HCT116 (cell line): ENCODE data around the gene DLG5. TPM values are rescaled to one million over a fixed set of nuclear protein-coding genes. Genes with fewer than 3 reads are reported as not detected.

Experiments used
- ATAC-seq: fragments of 200-7000 bp; cut with Tn5 transposase; 2 replicates; pipeline ENCODE4 v1.9.1; 2020; ENCODE audit warnings: mild to moderate bottlenecking, moderate library complexity
- BruUV-seq: library from RNA; stranded (reverse); fragments of 400-500 nt; replicated peaks from 2 replicates; lab custom pipeline; 2021; lab: Mats Ljungman, UMichigan
- CTCF ChIA-PET: fragments of 300-600 bp; sonication (Branson Sonifier 250); formaldehyde crosslinking; loops from one replicate; lab custom pipeline; 2021; ENCODE audit warnings: antibody characterized with exemption; lab: Charles Lee
- POLR2A ChIA-PET: fragments of 300-600, 350-600 bp; sonication (Branson Sonifier 250); formaldehyde crosslinking; loops from one replicate; lab custom pipeline; 2021; ENCODE audit warnings: antibody characterized with exemption; lab: Charles Lee
- RAD21 ChIA-PET, 2 experiments: fragments of 300-600 bp; sonication (Branson Sonifier 250); formaldehyde crosslinking; loops; one replicate each; lab custom pipeline; 2023; ENCODE audit warnings: low total read pairs in 2 of 2; ENCODE audit not compliant: uncharacterized antibody in 2 of 2, unreplicated experiment in 2 of 2, low non-redundant PET in 1 of 2; lab: Charles Lee
- DNase-seq: peaks from one replicate; pipeline ENCODE4 v3.0.0-alpha.2; 2010; ENCODE audit warnings: low read depth, low spot score
- H2AFZ ChIP-seq: fragments of 200-600 bp; shearing (Covaris generic), sonication (generic); 2 replicates; pipeline ENCODE4 v1.6.1; 2017; ENCODE audit warnings: low read depth, mixed run types, mixed read lengths, antibody characterized with exemption, low read length; ENCODE audit not compliant: poor library complexity, severe bottlenecking
- H3K27ac ChIP-seq: 2 replicates; pipeline ENCODE4 v1.5.1; 2012; ENCODE audit warnings: low read depth, low read length
- H3K27me3 ChIP-seq: fragments of 200-600 bp; sonication (generic); 2 replicates; pipeline ENCODE4 v1.6.1; 2016; ENCODE audit warnings: mixed run types, low read length, mixed read lengths; ENCODE audit not compliant: insufficient read depth
- H3K36me3 ChIP-seq, 2 experiments: fragments of 200-500 bp in 1 of 2; fragments of 200-600 bp in 1 of 2; sonication (Bioruptor generic) in 1 of 2; sonication (generic) in 1 of 2; 2 replicates each; pipeline versions ENCODE4 v1.5.1 to v1.6.1; 2014 to 2016; ENCODE audit warnings: low read length in 2 of 2, inconsistent platforms in 1 of 2, mixed read lengths in 1 of 2, mixed run types in 1 of 2; ENCODE audit not compliant: insufficient read depth in 2 of 2, control insufficient read depth in 1 of 2
- H3K4me1 ChIP-seq, 2 experiments: fragments of 200-600 bp in 1 of 2; sonication (generic) in 1 of 2; 2 replicates each; pipeline versions ENCODE4 v1.5.1 to v1.6.1; 2012 to 2017; ENCODE audit warnings: low read length in 2 of 2, inconsistent platforms in 1 of 2, mild to moderate bottlenecking in 1 of 2, mixed read lengths in 1 of 2, mixed run types in 1 of 2, moderate library complexity in 1 of 2; ENCODE audit not compliant: insufficient read depth in 2 of 2, control insufficient read depth in 1 of 2
- H3K4me2 ChIP-seq: fragments of 200-600 bp; sonication (generic); 2 replicates; pipeline ENCODE4 v1.6.1; 2017; ENCODE audit warnings: mixed run types, low read length, mixed read lengths
- H3K4me3 ChIP-seq, 2 experiments: fragments of 200-600 bp in 1 of 2; sonication (generic) in 1 of 2; replicated peaks in 1 of 2; 2 replicates each; pipeline ENCODE4 v1.5.1; 2011 to 2016; ENCODE audit warnings: low read length in 2 of 2, control low read depth in 1 of 2, low read depth in 1 of 2, mild to moderate bottlenecking in 1 of 2, mixed read lengths in 1 of 2, mixed run types in 1 of 2
- H3K79me2 ChIP-seq: fragments of 200-600 bp; sonication (generic); 2 replicates; pipeline ENCODE4 v1.6.1; 2017; ENCODE audit warnings: mild to moderate bottlenecking, mixed run types, low read length, moderate library complexity, mixed read lengths; ENCODE audit not compliant: insufficient read depth
- H3K9ac ChIP-seq: fragments of 200-600 bp; sonication (generic); 2 replicates; pipeline ENCODE4 v1.6.1; 2016; ENCODE audit warnings: low read length, mixed read lengths
- H3K9me2 ChIP-seq: fragments of 200-600 bp; sonication (generic), shearing (Covaris generic); 2 replicates; pipeline ENCODE4 v1.6.1; 2017; ENCODE audit warnings: mixed run types, mild to moderate bottlenecking, moderate library complexity; ENCODE audit not compliant: insufficient read depth
- H3K9me3 ChIP-seq, 2 experiments: fragments of 200-500 bp in 1 of 2; fragments of 200-600 bp in 1 of 2; sonication (Bioruptor generic) in 1 of 2; sonication (generic) in 1 of 2; 2 replicates each; pipeline ENCODE4 v1.6.1; 2014 to 2017; ENCODE audit warnings: low read length in 2 of 2, mixed read lengths in 2 of 2, inconsistent platforms in 1 of 2, low read depth in 1 of 2, mild to moderate bottlenecking in 1 of 2, mixed run types in 1 of 2, moderate library complexity in 1 of 2; ENCODE audit not compliant: control insufficient read depth in 1 of 2, insufficient read depth in 1 of 2
- H4K20me1 ChIP-seq: fragments of 200-600 bp; sonication (generic), shearing (Covaris generic); 2 replicates; pipeline ENCODE4 v1.6.1; 2017; ENCODE audit warnings: mixed run types, mild to moderate bottlenecking, moderate library complexity; ENCODE audit not compliant: insufficient read depth
- CBX3 ChIP-seq: IDR thresholded peaks from 2 replicates; pipeline ENCODE4 v1.6.1; 2012; ENCODE audit warnings: low read depth
- EGR1 ChIP-seq: IDR thresholded peaks from 2 replicates; pipeline ENCODE4 v1.6.1; 2012; ENCODE audit warnings: low read depth
- EZH2phosphoT487 ChIP-seq: fragments of 200-600 bp; IDR thresholded peaks from 2 replicates; pipeline ENCODE4 v1.6.1; 2018; ENCODE audit warnings: antibody characterized with exemption, borderline replicate concordance
- FOSL1 ChIP-seq: IDR thresholded peaks from 2 replicates; pipeline ENCODE4 v1.6.1; 2012; ENCODE audit warnings: low read depth
- JUND ChIP-seq: IDR thresholded peaks from 2 replicates; pipeline ENCODE4 v1.6.1; 2012
- POLR2AphosphoS5 ChIP-seq: IDR thresholded peaks from 2 replicates; pipeline ENCODE4 v1.6.1; 2011; ENCODE audit warnings: mild to moderate bottlenecking, low read depth, low read length, moderate library complexity
- RAD21 ChIP-seq: IDR thresholded peaks from 2 replicates; pipeline ENCODE4 v1.6.1; 2012; ENCODE audit warnings: low read depth, mild to moderate bottlenecking
- REST ChIP-seq: IDR thresholded peaks from 2 replicates; pipeline ENCODE4 v1.6.1; 2012; ENCODE audit warnings: low read depth
- YY1 ChIP-seq: IDR thresholded peaks from 2 replicates; pipeline ENCODE4 v1.6.1; 2011; ENCODE audit warnings: low read length, low read depth, moderate library complexity, mild to moderate bottlenecking; ENCODE audit not compliant: insufficient replicate concordance; ENCODE audit errors: extremely low read depth
- intact Hi-C: fragments of 100-400 bp; cut with micrococcal nuclease; formaldehyde crosslinking; loops from 2 replicates; pipeline ENCODE4 v1.10.0; 2022
- total RNA-seq: library from RNA; stranded (reverse); gene quantifications from one replicate; pipeline ENCODE4 v1.2.1, GENCODE V29; 2021; ENCODE audit not compliant: unreplicated experiment
- TF ChIP-seq, protein P1 (sequence below), 3 experiments: fragments of 200-600 bp in 1 of 3; sonication (generic) in 1 of 3; IDR thresholded peaks in 2 of 3; conservative IDR thresholded peaks in 1 of 3; 2 replicates each; pipeline ENCODE4 v1.5.1; 2012 to 2017; ENCODE audit warnings: low read depth in 2 of 3, low read length in 2 of 3, antibody characterized with exemption in 1 of 3, borderline replicate concordance in 1 of 3, control low read depth in 1 of 3, mild to moderate bottlenecking in 1 of 3, mixed read lengths in 1 of 3, mixed run types in 1 of 3, moderate library complexity in 1 of 3; ENCODE audit not compliant: insufficient read depth in 1 of 3
- TF ChIP-seq, protein P2 (sequence below): IDR thresholded peaks from 2 replicates; pipeline ENCODE4 v1.6.1; 2011; ENCODE audit warnings: mild to moderate bottlenecking, low read length, moderate library complexity; ENCODE audit not compliant: insufficient replicate concordance; ENCODE audit errors: extremely low read depth
- TF ChIP-seq, protein P3 (sequence below): IDR thresholded peaks from 2 replicates; pipeline ENCODE4 v1.6.1; 2012

Gene DLG5
- total RNA-seq, 1 experiment from 2014 or later = 44.8 TPM

DNA sequence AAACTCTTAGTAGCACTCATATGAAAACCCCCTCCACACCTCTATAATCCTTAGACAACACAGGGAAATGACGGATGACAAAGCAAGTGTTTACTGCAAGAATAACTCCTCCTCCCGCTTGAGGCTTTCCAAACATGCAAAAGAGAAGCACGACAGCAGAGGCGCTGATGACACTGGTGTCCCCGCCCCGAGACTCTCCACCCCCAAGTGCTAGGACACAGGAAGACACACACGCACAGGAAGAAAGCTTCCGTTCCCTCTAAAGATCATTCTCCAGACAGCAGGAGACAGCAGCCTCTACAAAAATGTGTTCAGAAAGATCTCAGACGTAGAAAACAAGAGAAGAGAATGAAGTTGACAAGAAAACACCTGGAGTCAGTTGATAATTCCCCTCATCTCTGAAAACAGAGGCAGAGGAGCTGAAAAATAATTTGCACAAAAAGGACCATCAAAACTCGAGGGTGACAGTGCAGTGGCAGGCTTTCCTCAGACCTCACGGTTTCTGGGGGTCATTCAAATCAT lies 90.2 kb downstream of the DLG5 start:
- BruUV-seq = no TSS peak
- intact Hi-C loops = no loop called here
- POLR2A ChIA-PET = no interaction called here
- no peaks in the 10 kb centered on the region for H3K9me3 ChIP-seq
- H3K4me1 ChIP-seq = no peaks in the 10 kb centered on the region
- RAD21 ChIA-PET = no interaction called here
- H3K27ac ChIP-seq = no peak overlapping the region
- no peak overlapping the region for H3K9ac ChIP-seq
- H3K9me2 ChIP-seq = no peaks in the 10 kb centered on the region
- TF ChIP-seq CBX3 (no peak), FOSL1 (no peak), YY1 (no peak), POLR2AphosphoS5 (no peak), JUND (no peak), EGR1 (no peak)
- TF ChIP-seq, protein P1, sequence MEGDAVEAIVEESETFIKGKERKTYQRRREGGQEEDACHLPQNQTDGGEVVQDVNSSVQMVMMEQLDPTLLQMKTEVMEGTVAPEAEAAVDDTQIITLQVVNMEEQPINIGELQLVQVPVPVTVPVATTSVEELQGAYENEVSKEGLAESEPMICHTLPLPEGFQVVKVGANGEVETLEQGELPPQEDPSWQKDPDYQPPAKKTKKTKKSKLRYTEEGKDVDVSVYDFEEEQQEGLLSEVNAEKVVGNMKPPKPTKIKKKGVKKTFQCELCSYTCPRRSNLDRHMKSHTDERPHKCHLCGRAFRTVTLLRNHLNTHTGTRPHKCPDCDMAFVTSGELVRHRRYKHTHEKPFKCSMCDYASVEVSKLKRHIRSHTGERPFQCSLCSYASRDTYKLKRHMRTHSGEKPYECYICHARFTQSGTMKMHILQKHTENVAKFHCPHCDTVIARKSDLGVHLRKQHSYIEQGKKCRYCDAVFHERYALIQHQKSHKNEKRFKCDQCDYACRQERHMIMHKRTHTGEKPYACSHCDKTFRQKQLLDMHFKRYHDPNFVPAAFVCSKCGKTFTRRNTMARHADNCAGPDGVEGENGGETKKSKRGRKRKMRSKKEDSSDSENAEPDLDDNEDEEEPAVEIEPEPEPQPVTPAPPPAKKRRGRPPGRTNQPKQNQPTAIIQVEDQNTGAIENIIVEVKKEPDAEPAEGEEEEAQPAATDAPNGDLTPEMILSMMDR (IDR thresholded peaks at IDR 0.05 in 2 of 3, conservative IDR thresholded peaks at IDR 0.05 in 1 of 3; ENCODE audit: borderline replicate concordance in 1 of 3, insufficient read depth in 1 of 3, low read depth in 2 of 3, low read length in 2 of 3) = no peak
- no peaks in the 10 kb centered on the region for H4K20me1 ChIP-seq
- no peak overlapping the region for H2AFZ ChIP-seq
- no peak overlapping the region for H3K4me3 ChIP-seq
- no peak for ATAC-seq
- H3K79me2 ChIP-seq = no peaks in the 10 kb centered on the region
- no peaks in the 10 kb centered on the region for H3K27me3 ChIP-seq
- no peak for DNase-seq
- CTCF ChIA-PET = no interaction called here
- H3K4me2 ChIP-seq = no peak overlapping the region
- H3K36me3 ChIP-seq = peaks cover 9 to 18% of the 10 kb centered on the region in 2 experiments; a peak in 3 of 4 replicates

DNA sequence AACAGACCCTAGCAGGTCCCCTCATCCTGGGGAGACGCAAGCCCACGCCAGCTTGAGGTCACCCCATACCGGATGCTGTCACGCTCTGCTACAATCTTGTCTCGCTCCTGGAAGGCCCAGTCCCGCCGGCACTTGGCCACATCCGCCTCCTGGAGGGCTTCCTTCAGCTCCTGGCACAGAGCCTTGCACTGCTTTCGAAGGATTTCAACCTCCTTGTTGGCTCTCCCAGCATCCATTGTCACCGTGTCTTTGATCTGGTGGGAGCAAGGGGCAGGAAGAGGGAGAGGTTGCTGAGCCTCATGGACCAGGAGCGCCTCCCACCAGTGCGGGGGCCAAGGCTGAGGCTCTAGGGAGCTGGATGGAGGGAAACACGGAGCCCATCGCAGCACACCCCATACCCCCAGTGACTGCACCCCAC lies 90.9 kb downstream of the DLG5 start:
- no peaks in the 10 kb centered on the region for H3K4me1 ChIP-seq
- H3K27me3 ChIP-seq = no peaks in the 10 kb centered on the region
- no peak overlapping the region for H3K9ac ChIP-seq
- ChIA-PET POLR2A (no interaction called here), CTCF (no interaction called here), RAD21 (no interaction called here)
- BruUV-seq = no TSS peak
- no peak overlapping the region for H3K27ac ChIP-seq
- H4K20me1 ChIP-seq = no peaks in the 10 kb centered on the region
- no peaks in the 10 kb centered on the region for H3K79me2 ChIP-seq
- no peak overlapping the region for H2AFZ ChIP-seq
- ATAC-seq (no peak), DNase-seq (no peak)
- H3K4me3 ChIP-seq = no peak overlapping the region
- peaks cover 9 to 14% of the 10 kb centered on the region in 2 experiments; a peak in 3 of 4 replicates for H3K36me3 ChIP-seq
- intact Hi-C loops = no loop called here
- no peak overlapping the region for H3K4me2 ChIP-seq
- no peaks in the 10 kb centered on the region for H3K9me2 ChIP-seq
- H3K9me3 ChIP-seq = no peaks in the 10 kb centered on the region
- TF ChIP-seq, protein P2, sequence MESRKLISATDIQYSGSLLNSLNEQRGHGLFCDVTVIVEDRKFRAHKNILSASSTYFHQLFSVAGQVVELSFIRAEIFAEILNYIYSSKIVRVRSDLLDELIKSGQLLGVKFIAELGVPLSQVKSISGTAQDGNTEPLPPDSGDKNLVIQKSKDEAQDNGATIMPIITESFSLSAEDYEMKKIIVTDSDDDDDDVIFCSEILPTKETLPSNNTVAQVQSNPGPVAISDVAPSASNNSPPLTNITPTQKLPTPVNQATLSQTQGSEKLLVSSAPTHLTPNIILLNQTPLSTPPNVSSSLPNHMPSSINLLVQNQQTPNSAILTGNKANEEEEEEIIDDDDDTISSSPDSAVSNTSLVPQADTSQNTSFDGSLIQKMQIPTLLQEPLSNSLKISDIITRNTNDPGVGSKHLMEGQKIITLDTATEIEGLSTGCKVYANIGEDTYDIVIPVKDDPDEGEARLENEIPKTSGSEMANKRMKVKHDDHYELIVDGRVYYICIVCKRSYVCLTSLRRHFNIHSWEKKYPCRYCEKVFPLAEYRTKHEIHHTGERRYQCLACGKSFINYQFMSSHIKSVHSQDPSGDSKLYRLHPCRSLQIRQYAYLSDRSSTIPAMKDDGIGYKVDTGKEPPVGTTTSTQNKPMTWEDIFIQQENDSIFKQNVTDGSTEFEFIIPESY = no peak
- TF ChIP-seq FOSL1 (no peak), RAD21 (no peak), REST (no peak), EZH2phosphoT487 (no peak), JUND (no peak)
- TF ChIP-seq, protein P3, sequence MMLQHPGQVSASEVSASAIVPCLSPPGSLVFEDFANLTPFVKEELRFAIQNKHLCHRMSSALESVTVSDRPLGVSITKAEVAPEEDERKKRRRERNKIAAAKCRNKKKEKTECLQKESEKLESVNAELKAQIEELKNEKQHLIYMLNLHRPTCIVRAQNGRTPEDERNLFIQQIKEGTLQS = no peak
